Measurements from ENCODE around the gene AFAP1L1. TPM values are rescaled to one million over a fixed set of nuclear protein-coding genes. Genes with fewer than 3 reads are reported as not detected.

The AFAP1L1 gene
- total and polyA plus RNA-seq, 2 donors (not counting 3 experiments of a cell fraction or from before 2014, with no cell fraction given): 7.9 to 73.2 TPM

DNA sequence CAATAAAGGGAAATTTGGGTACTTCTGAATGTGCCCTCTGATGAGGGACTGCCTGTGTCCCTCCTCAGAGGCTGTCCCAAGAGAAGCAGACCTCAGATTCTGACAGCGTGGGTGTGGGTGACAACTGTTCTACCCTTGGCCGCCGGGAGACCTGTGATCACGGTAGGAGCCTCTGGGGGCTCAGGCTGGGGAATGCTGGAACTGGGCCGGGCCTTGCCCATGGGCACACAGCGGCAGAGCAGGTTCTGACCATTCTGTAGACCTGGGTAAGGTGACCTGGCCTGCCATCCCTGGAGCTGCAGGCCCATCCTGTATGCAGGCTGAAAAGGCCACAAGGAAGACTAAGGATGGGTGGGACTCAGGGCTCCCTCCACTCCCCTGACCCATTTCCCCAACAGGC, 44.1 kb downstream of the AFAP1L1 start:
- H3K79me2 ChIP-seq (ENCODE audit: control insufficient read depth, insufficient read depth, low read length): no peaks in the 10 kb centered on the region
- FAIRE-seq (no peak), DNase-seq (ENCODE audit: low read depth, low spot score) (no peak)
- dilution Hi-C loops (cut with MboI; ENCODE audit: extremely low pct_ligation_motif_present, low sequenced_read_pairs) (no loop called here), intact Hi-C loops (cut with micrococcal nuclease) (loop anchor here (2.0 kb wide), 1 partner anchor 115 kb away; no protein-coding TSS in a partner anchor)
- no peak overlapping the region for H3K4me2 ChIP-seq (ENCODE audit: insufficient read depth, low read length)
- H3K9me3 ChIP-seq (replicated peaks; ENCODE audit: control insufficient read depth, insufficient read depth, low read length): no peaks in the 10 kb centered on the region
- ChIA-PET POLR2A (no interaction called here), CTCF (interaction anchor here (0.6 to 3.2 kb wide), 4 partner anchors 52 to 249 kb away, joined by 3 to 14 read pairs (median 6); no protein-coding TSS in a partner anchor)
- no peak overlapping the region for H3K9ac ChIP-seq (replicated peaks; ENCODE audit: extremely low read depth, insufficient read depth, low read length)
- no peak overlapping the region for H2AFZ ChIP-seq (ENCODE audit: low read depth, low read length)
- H4K20me1 ChIP-seq (replicated peaks; ENCODE audit: control insufficient read depth, extremely low read depth, insufficient read depth, low read length): no peaks in the 10 kb centered on the region
- no peaks in the 10 kb centered on the region for H3K27me3 ChIP-seq (ENCODE audit: control insufficient read depth in 2 of 2, insufficient read depth in 2 of 2, low read length in 2 of 2)
- no TSS peak for BruUV-seq (replicated peaks)
- H3K36me3 ChIP-seq (ENCODE audit: control insufficient read depth in 2 of 2, extremely low read depth in 1 of 2, insufficient read depth in 2 of 2, low read length in 2 of 2): peaks cover 0 to 5% of the 10 kb centered on the region in 2 experiments
- H3K27ac ChIP-seq (ENCODE audit: insufficient read depth, low read depth, low read length): no peak overlapping the region
- no peak overlapping the region for H3K4me3 ChIP-seq (replicated peaks in 1 of 3; ENCODE audit: insufficient read depth in 1 of 3, low read depth in 1 of 3, low read length in 3 of 3)
- no peaks in the 10 kb centered on the region for H3K9me1 ChIP-seq (replicated peaks; ENCODE audit: control insufficient read depth, extremely low read depth, insufficient read depth, low read length)
- H3K4me1 ChIP-seq (ENCODE audit: control insufficient read depth, extremely low read depth, insufficient read depth, low read length): peaks cover 20% of the 10 kb centered on the region
- TF ChIP-seq, protein P1, sequence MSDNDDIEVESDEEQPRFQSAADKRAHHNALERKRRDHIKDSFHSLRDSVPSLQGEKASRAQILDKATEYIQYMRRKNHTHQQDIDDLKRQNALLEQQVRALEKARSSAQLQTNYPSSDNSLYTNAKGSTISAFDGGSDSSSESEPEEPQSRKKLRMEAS (IDR thresholded peaks at IDR 0.05; ENCODE audit: insufficient read depth, insufficient read length): no peak
- TF ChIP-seq EZH2 (IDR thresholded peaks at IDR 0.05; ENCODE audit: borderline replicate concordance, low read depth, low read length, severe bottlenecking): no peak
- TF ChIP-seq GATA2 (IDR thresholded peaks at IDR 0.05; ENCODE audit: insufficient read depth, insufficient read length, low read depth, low read length): no peak
- no peak for TF ChIP-seq MYC (IDR thresholded peaks at IDR 0.05; ENCODE audit: low read depth, low read length)
- TF ChIP-seq, protein P2, sequence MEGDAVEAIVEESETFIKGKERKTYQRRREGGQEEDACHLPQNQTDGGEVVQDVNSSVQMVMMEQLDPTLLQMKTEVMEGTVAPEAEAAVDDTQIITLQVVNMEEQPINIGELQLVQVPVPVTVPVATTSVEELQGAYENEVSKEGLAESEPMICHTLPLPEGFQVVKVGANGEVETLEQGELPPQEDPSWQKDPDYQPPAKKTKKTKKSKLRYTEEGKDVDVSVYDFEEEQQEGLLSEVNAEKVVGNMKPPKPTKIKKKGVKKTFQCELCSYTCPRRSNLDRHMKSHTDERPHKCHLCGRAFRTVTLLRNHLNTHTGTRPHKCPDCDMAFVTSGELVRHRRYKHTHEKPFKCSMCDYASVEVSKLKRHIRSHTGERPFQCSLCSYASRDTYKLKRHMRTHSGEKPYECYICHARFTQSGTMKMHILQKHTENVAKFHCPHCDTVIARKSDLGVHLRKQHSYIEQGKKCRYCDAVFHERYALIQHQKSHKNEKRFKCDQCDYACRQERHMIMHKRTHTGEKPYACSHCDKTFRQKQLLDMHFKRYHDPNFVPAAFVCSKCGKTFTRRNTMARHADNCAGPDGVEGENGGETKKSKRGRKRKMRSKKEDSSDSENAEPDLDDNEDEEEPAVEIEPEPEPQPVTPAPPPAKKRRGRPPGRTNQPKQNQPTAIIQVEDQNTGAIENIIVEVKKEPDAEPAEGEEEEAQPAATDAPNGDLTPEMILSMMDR (IDR thresholded peaks at IDR 0.05; ENCODE audit: extremely low read depth in 1 of 2, insufficient read depth in 1 of 2, low read depth in 1 of 2, low read length in 2 of 2): no peak
- TF ChIP-seq POLR2A (IDR thresholded peaks at IDR 0.05; ENCODE audit: low read depth, low read length): no peak
- TF ChIP-seq POLR2AphosphoS5 (IDR thresholded peaks at IDR 0.05; ENCODE audit: insufficient read depth, low read depth, low read length): no peak
- TF ChIP-seq FOS (IDR thresholded peaks at IDR 0.05; ENCODE audit: borderline replicate concordance, insufficient read depth, low read length): no peak
- TF ChIP-seq JUN (IDR thresholded peaks at IDR 0.05; ENCODE audit: borderline replicate concordance, insufficient read depth, insufficient read length, low read depth): no peak
